GM20000 (cell line): ENCODE measurements around the gene EPHX1.

ENCODE experiments used
- DNase-seq: peaks from one replicate; pipeline ENCODE4 v3.0.0; 2012; ENCODE audit warnings: low spot score
- TF ChIP-seq, protein P1 (sequence below): IDR thresholded peaks from 2 replicates; pipeline ENCODE4 v1.5.1; 2012; ENCODE audit warnings: mild to moderate bottlenecking, control low read depth; ENCODE audit errors: extremely low read depth, missing control alignments

The EPHX1 gene

DNA sequence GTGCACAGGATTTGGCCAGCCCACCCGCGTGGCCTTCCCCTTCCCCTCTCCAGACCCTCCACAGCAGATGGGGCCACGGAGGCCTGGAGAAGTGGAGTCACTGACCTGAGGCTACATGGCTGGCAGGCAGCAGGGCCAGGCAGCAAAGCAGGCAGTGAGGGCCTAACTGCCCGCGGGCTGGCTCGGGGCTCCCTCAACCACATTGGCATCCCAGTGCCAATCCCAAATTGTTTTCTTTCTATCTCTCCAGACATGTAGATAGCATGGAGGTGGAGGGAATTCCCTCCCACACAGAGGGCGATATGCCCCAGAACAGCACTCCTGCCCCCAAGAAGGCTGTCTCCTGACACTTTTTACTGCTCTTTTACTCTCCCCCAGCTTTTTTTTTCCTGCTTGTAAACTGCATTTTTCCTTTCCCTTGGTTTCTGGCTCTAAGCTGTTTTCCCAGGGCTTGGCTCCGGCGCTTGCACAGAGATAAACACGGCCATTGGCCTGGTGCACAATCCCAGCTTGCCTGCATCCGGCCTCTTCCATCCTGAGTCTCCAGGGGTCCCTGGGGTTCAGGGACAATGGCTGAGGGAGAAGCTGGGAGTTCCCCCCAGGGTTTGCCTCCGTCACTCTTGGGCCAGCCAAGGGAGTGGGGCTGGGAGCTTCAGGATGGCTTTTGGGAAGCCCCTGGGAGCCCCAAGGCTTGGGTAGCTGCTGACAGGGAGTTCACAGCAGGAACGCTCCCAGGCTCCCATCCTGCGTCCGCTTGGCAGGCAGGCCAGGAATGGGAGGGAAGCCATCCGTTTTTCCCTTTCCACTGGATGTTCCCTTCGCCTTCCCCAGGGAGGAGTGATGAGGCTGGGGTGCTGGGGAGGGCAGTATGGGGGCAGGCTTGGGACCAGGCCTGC lies 7.0 kb downstream of the EPHX1 start:
- TF ChIP-seq, protein P1, sequence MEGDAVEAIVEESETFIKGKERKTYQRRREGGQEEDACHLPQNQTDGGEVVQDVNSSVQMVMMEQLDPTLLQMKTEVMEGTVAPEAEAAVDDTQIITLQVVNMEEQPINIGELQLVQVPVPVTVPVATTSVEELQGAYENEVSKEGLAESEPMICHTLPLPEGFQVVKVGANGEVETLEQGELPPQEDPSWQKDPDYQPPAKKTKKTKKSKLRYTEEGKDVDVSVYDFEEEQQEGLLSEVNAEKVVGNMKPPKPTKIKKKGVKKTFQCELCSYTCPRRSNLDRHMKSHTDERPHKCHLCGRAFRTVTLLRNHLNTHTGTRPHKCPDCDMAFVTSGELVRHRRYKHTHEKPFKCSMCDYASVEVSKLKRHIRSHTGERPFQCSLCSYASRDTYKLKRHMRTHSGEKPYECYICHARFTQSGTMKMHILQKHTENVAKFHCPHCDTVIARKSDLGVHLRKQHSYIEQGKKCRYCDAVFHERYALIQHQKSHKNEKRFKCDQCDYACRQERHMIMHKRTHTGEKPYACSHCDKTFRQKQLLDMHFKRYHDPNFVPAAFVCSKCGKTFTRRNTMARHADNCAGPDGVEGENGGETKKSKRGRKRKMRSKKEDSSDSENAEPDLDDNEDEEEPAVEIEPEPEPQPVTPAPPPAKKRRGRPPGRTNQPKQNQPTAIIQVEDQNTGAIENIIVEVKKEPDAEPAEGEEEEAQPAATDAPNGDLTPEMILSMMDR, result no peak
- no peak for DNase-seq

DNA sequence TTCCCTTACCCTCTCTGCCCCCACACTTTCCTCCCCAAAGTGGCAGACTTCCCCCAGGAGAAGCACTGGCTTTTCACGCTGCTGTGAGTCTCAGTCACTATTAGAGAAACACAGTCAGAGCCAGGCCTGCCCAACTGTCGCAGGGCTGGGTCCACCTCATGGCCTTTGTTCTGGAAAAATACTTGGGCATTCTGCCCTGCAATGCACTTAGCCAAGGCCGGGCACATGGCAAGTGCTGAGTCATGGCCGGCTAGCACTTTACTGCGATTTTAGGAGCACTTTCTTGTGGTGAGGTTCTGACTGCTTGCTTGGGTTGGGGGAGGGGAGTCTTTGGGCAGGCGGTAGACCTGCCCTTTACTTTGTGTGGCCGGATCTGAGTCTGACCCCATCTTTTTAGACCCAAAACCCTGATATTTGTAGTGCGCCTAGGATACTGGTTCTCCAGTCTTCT lies 7.7 kb downstream of the EPHX1 start:
- TF ChIP-seq, protein P1, result no peak
- no peak for DNase-seq

DNA sequence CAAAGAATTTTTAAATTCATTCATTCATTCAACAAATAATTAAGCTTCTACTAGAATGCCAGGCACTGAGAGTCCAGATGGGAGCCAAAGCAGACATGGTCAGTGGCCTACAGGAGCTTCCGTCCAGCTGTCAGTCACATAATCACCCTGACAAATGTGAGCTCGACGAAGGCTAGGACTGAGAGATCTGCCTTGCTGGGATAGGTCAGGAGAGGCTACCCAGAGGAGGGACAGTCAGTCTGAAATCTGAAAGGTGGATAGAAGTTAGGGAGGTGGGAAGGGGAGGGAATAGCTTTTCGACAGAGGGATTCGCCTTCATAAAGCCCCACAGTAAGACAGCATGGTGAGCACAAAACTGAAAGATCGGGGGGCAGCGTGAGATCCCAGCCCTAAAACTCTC lies 8.3 kb downstream of the EPHX1 start:
- DNase-seq, result no peak
- TF ChIP-seq, protein P1, result no peak

DNA sequence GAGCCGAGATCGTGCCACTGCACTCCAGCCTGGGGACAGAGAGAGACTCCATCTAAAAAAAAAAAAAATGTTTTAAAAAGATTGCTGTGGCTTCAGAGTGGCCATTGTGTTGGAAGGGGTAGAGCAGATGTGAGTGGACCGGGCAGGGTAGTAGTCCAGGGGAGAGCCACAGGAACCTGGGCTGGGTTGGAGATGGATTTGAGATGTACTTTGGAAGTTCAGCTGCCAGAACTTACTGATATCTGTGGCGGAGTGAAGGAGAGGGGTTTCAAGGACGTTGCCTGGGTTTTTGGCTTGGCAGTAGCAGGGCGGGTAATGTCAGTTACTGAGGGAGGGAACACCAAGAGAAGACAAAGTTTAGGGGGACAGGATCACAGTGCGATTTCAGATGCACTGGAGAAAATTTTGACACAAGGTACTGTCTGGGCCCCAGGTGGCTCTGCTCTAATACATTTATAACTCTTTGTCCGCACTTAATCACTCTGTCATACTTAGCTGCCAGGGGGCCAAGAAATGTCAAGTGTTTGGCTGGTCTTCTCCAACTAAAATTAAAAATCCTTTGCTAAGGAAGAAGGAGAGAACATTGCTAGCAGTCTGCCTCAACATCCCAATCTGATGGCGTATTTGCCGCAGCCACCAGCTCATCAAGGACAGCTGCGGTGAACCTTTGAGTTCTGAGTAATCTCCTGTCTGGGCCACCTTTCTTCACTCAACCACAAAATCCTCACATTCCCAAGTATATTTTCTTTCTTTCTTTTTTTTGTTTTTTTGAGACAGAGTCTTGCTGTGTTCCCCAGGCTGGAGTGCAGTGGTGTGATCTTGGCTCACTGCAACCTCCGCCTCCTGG lies 9.6 kb downstream of the EPHX1 start:
- TF ChIP-seq, protein P1, result no peak
- DNase-seq, result no peak

DNA sequence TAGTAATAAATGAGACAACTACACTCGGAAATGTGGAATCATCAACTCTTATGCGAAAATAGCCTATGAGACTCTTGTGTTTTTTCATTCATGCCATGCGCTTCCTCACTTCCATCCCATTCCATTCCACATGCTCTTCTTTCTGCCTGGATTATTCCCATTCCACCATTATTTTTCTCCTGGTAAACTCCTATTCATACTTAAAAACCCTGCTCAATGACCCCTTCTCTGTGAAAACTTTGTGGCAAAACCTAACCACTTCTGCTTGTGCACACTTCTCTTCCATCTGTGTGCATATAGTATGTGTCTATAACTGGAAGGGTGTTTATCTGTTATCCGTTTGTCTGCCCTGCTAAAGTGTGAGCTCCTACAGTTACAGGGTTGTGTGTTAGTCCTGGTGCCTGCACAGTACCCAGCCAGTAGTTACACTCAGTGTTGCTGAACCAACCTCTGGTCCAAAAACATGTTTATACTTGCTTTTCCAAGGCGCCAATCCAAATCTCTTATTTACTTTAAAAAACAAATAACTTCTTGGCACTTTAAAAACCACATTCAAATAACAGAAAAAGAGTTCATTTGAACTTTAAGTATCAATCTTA lies 10.7 kb downstream of the EPHX1 start:
- TF ChIP-seq, protein P1, result no peak
- no peak for DNase-seq

DNA sequence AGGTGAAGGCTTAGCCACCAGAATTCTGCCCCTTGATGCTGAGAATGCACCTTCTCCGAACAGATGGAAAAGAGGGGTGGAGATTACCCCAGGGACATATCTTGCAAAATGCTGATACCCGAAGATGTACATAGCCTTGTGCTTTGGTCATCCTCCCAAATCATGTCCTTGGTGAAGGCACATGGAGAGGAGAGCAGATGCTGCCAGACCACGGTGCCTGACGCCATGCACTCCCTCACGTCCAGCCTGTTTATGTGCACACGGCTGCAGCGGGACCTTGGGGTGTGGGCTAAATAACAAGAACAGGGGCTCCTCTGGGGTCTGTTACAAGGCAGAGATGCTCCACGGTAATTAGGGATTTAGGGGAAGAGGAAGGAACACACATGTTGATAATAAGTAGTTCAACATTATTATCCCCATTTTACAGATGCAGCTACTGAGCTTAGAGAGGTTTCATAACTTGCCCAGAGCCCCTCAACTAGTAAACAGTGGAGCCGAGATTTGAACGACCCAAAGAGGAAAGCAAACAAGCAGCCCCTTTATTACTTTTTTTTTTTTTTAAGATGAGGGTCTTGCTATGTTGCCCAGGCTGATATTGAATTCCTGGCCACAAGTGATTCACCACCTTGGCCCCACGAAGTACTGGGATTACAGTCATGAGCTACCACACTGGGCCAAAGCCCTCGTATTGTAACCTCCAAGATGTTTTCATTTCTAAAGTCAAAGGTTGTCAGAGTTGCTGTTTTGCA lies 12.9 kb downstream of the EPHX1 start:
- TF ChIP-seq, protein P1, result no peak
- no peak for DNase-seq
